HG02610 (cell line): ENCODE results near the gene PTCH2.

Source experiments
- ATAC-seq: cut with Tn5 transposase; IDR thresholded peaks from one replicate; pipeline ENCODE4 v1.9.1; 2021; ENCODE audit warnings: mild to moderate bottlenecking, moderate library complexity; ENCODE audit not compliant: unreplicated experiment

The PTCH2 gene

GRCh38 chr1:44842862-44843655 is at the start of gene PTCH2:
PTCH2 (minus strand) TSS chr1:44843253; CDS start chr1:44842932, 321 bp downstream.
- ATAC-seq: no peak

GRCh38 chr1:44890007-44890406 is 47.0 kb upstream of the PTCH2 start:
- ATAC-seq: no peak

- no peak for ATAC-seq
These were observed 42.4 kb upstream of the PTCH2 start for GRCh38 chr1:44885406-44885805.

GRCh38 chr1:44884746-44885145 is 41.7 kb upstream of the PTCH2 start:
- no peak for ATAC-seq

GRCh38 chr1:44881011-44881632 is 38.1 kb upstream of the PTCH2 start:
- ATAC-seq: no peak

- no peak for ATAC-seq
These were observed 31.1 kb upstream of the PTCH2 start for GRCh38 chr1:44874155-44874554.

- ATAC-seq: no peak
These were observed 27.0 kb upstream of the PTCH2 start for GRCh38 chr1:44870096-44870495.

GRCh38 chr1:44867801-44868200 is 24.7 kb upstream of the PTCH2 start:
- no peak for ATAC-seq

GRCh38 chr1:44862829-44863401 is 19.9 kb upstream of the PTCH2 start:
- no peak for ATAC-seq

GRCh38 chr1:44860891-44861425 is 17.9 kb upstream of the PTCH2 start:
- no peak for ATAC-seq

GRCh38 chr1:44860331-44860730 is 17.3 kb upstream of the PTCH2 start:
- no peak for ATAC-seq

- ATAC-seq: no peak
These were observed 14.4 kb upstream of the PTCH2 start for GRCh38 chr1:44857446-44857845.

GRCh38 chr1:44855742-44856141 is 12.7 kb upstream of the PTCH2 start:
- no peak for ATAC-seq

- no peak for ATAC-seq
These were observed 11.9 kb upstream of the PTCH2 start for GRCh38 chr1:44854970-44855369.

GRCh38 chr1:44853201-44853600 is 10.1 kb upstream of the PTCH2 start:
- no peak for ATAC-seq

- no peak for ATAC-seq
These were observed 8.3 kb upstream of the PTCH2 start for GRCh38 chr1:44851308-44851707.

- no peak for ATAC-seq
These were observed 6.6 kb upstream of the PTCH2 start for GRCh38 chr1:44849575-44850132.

- no peak for ATAC-seq
These were observed 5.6 kb upstream of the PTCH2 start for GRCh38 chr1:44848456-44849181.

- no peak for ATAC-seq
These were observed 4.8 kb upstream of the PTCH2 start for GRCh38 chr1:44847845-44848244.

GRCh38 chr1:44846985-44847384 is 3.9 kb upstream of the PTCH2 start:
- ATAC-seq: no peak

- ATAC-seq: no peak
These were observed 579 bp downstream of the PTCH2 start for GRCh38 chr1:44842486-44842861.
